ENCODE results near the gene EVC. TPM values are rescaled to one million over a fixed set of nuclear protein-coding genes. Genes with fewer than 3 reads are reported as not detected.
A peak's percentile ranks its signal among the peaks of the same experiment; 100 is the strongest.
"Not testable (repeated sequence)": the region's sequence is repeated elsewhere in the genome, so short reads cannot be mapped to it uniquely, and the experiment has no call there.

EVC gene
- total RNA-seq, 1 donor from 2014 or later = 8.7 TPM

DNA sequence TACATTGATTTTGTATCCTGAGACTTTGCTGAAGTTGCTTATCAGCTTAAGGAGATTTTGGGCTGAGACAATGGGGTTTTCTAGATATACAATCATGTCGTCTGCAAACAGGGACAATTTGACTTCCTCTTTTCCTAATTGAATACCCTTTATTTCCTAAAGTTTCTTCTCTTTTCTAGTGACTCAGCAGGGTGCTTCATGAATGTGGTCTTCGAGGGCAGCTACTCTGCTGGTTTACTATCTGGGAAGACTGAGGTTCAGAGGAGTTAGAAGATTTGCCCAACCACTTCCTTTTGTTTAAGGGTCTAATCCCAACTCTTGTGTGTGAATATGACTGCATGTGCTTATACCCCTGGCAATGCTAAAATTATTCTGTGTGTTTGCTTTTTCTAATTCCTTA is 17.4 kb downstream of the EVC start:
- intact Hi-C loops (cut with DNase I); DNase-seq (ENCODE audit: low spot score): not testable (repeated sequence)

DNA sequence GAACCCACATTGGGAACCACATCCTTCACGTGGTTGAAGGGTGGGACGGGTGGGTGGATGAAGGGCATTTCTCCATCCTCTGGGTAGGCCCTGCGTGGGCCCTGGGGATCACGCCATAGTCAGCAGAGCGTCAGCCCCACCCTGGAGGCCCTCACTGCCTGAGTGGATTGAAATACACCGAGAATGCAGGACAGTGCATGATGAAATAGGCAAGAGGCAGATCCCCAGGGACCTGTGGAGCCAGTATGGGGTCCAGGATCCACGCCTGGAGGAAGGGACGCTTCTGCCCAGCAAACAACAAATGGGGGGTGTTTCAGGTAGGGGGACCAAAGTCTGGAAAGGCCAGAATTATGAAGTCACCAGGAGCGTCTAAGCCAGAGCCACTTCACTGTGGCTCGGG is 19.4 kb downstream of the EVC start:
- DNase-seq (ENCODE audit: low spot score) = peak; percentile 53
- intact Hi-C loops (cut with DNase I) = no loop called here

DNA sequence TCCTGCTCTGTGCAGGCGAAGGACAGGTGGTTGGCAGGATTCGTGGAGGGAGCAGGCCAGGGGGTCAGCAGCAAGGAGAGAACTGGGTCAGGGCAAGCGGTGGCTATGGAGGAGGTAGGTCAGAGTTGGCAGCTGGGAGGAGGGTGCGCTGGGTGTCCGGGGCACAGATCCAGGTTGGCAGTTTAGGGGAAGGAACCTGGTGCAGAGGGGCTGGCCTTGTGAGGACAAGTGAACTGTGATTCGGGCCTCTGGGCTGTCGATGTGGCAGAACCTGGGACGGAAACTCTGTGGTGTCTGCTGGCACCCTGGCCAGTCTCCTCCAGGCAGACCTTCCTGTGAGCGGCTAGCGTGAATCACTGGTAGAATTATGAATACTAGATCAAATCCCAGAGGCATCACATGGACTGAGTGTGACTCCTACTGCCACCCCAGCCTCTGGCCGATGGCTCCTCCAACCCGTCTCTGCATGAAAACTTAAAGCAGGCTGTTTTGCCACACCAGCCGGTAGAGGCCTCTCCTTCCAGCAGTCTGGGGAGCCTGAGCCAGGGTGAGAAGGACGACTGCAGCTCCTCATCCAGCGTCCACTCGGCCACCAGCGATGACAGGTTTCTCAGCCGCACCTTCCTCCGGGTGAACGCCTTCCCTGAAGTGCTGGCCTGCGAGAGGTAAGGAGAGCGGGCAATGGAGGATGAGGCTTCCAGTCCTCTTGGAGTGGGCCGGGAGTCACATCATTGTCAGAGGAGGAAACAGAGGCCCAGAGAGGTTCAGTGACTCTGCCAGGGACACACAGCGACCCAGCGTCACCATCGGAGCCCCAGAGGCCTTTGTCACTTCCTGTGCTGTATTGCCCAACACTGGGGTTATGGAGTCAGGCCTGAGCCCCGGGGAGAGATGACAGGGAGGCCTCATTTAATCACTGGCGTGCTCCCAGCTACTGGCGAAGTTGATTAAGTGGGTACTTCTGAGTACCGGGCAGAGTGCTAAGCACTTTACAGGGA is 20.3 kb downstream of the EVC start:
- peak; percentile 56 for DNase-seq (ENCODE audit: low spot score)
- intact Hi-C loops (cut with DNase I) = no loop called here

DNA sequence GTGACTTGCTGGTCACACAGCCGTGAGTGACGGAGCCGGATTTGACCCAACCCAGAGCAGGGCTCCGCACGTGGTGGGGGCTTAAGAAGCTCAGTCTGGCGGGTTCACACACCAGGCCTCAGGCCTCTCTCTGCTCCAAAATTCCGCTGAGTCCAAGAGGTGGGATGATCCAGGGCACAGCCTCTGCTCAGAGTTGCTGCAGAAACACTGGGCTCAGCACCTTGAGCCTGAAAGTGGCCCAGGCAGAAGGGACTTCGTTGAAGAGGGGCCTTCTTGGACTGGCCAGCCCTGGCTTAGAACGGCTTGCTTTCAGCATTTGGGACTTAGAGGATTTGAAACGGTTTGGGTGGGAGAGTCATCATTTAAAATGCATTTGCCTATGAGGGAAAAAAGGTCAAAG is 21.2 kb downstream of the EVC start:
- intact Hi-C loops (cut with DNase I) = no loop called here
- DNase-seq (ENCODE audit: low spot score) = peak; percentile 53

DNA sequence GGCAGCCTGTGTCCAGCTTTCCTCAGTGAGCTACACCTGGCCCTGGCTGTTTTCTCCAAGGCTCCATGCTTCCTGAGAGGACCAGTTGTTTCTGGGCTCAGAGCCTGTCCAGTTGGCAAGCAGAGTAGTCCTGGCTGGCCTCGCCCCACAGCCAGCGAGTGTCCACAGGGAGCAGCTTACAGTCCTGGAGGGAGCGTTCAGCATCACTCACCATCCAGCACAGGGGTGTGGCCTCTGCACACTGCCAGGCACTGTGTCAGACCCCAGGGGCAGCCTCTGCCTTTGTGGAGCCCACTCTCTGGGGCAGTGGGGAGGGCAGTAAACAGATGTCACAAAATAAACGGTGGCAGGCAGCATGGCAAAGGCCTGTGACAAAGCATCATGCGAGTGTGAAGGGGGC is 23.9 kb downstream of the EVC start:
- intact Hi-C loops (cut with DNase I) = no loop called here
- peak; percentile 41 for DNase-seq (ENCODE audit: low spot score)

DNA sequence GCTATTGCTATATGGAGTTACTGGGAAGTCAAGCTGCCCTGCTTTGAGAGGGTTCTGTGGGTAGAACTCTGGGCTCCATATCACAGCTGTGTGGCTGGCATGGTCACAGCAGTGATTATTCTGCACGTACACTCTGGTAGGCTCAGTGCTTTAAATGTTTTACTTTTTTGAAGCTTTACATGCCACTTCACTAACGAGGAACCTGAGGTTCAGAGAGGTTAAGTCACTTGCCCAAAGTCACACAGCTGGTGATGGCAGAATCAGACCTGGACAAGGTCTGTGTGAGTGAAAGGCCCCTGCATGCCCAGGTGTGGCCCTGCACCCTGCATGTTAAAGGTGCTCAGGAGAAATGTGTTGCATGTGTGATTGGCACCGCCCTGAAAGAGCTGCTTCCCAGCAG is 24.5 kb downstream of the EVC start:
- DNase-seq (ENCODE audit: low spot score) = no peak
- intact Hi-C loops (cut with DNase I) = no loop called here

DNA sequence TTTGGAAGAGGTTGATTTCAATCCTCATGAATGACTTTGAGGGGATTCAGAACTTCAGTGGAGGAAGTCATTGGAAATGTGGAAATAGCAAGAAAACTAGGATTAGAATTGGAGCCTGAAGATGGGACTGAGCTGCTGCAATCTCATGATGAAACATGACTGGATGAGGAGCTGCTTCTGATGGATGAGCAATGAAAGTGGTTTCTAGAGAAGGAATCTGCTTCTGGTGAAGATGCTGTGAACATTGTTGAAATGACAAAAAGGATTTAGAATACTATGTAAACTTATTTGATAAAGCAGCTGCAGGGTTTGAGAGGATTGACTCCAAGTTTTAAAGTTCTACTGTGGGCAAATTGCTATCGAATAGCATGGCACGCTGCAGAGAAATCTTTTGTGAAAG is 27.1 kb downstream of the EVC start:
- no peak for DNase-seq (ENCODE audit: low spot score)
- intact Hi-C loops (cut with DNase I) = no loop called here

DNA sequence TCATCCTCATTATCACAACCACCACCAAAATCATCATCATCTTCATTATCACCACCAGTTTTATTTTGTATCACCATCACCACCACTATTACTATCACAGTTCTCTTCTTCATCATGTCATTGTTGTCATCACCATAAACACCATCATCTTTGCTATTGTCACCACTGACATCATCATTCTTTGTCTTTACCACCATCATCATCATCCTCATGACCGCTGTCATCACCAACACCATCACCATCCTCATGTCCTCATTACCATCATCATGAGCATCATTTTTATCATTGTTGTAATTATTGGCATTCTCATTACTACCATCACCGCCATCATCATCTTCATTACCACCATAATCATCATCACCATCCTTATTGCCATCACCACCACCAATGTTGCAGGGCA is 31.4 kb downstream of the EVC start:
- intact Hi-C loops (cut with DNase I) = no loop called here
- no peak for DNase-seq (ENCODE audit: low spot score)

DNA sequence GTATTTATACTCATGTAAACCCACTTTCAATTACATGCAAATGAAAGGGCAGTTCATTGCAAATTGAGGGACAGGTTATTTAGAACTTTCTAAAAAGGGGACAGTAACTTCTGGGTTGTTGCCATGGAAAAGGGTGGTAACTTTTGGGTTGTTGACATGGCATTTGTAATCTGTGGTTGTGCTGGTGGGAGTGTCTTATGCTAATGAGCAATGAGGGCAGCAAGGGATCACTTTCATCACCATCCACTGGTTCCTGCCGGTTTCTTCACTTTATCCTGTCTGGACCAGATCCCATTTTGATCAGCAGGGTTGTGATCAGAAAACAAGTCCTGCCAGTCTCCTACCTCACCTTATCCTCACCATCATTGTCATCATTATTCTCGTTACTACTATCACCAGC is 32.0 kb downstream of the EVC start:
- no peak for DNase-seq (ENCODE audit: low spot score)
- intact Hi-C loops (cut with DNase I) = no loop called here

DNA sequence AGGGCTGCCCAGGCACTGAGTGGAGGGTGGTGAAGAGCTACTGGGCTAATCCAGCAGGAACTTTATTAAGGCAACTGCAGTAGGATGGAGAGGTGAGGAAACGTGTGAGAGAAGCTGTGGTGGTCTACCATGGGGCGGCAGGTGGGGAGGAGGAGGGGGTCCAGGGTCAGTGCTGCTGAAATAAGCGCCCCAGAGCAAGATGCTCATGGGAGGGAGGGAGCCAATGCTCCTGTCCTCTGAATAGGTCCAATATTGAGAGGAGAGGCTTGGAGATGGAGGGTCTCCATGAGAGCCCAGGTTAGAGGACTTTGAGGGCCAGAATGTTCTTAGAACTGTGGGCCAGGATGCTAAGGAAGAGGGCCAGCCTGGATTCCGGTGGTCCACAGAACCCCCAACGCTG is 35.2 kb downstream of the EVC start:
- no peak for DNase-seq (ENCODE audit: low spot score)
- intact Hi-C loops (cut with DNase I) = no loop called here

DNA sequence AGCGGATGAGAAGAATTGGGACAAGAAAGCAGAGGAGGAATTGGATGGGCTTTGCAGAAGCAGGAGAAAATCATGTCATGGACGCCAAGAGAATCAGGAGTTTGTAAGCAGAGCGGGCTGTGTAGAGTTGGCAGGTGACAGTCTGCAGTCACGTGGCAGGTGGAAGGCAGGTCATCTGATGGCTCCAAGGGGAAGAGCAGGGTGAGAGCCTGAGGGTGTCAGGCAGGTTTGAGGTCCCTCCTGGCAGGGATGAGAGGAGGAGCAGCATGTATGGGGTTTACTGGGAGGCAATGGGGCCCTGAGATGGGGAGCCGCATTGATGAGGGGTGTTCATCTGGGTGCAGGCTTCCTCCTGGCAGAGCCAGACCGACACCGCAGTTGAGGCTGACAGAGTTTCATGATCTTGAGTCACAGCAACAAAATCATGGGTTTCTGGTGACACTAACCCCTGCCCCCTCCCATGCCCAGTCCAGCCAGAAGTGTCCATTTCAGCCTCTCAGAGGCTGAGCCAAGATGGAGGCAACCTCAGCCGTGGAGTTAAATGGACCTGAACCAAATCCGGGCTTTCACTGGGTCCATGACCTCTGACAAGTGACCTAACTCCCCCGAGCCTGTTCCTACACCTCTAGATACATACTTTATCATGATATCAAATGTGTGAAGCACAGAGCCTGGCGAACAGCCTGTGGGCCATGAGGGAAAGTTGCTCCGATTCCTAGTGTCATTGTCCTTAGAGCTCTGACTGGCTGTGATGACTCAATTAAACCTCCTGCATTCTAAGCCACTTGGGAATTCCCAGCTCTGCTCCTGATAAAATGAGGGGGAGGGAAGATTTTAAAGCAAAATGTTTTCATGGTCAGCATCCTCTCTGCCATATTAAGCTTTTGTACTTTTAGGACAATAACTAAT is 36.1 kb downstream of the EVC start:
- intact Hi-C loops (cut with DNase I) = no loop called here
- DNase-seq (ENCODE audit: low spot score) = no peak

DNA sequence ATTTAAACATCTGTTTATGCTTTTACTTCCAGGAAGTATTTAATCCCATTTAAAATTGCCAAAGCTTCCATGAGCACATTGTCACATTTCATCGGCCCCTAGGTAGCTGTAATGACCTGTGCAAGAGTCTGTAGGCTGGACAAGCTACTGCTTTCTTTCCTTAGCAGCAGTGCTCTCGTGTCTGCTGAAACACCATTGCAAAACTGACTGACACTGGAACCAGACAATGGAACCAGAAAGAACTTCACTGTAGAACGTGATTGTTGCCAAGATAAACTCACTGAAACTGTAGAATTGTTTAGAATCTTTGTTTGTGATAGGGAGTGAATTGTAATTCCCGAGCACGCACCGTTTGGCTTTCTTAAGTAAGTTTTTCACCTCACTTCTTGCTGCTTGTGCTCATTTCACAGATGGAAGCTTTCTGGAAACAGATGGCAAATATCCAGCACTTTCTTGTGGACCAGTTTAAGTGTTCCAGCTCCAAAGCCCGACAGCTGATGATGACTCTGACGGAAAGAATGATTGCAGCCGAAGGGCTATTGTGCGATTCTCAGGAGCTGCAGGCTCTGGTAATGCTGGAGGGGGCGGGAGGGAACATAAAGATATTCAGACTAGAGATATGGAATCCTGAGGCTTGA is 36.9 kb downstream of the EVC start:
- no peak for DNase-seq (ENCODE audit: low spot score)
- intact Hi-C loops (cut with DNase I) = no loop called here

DNA sequence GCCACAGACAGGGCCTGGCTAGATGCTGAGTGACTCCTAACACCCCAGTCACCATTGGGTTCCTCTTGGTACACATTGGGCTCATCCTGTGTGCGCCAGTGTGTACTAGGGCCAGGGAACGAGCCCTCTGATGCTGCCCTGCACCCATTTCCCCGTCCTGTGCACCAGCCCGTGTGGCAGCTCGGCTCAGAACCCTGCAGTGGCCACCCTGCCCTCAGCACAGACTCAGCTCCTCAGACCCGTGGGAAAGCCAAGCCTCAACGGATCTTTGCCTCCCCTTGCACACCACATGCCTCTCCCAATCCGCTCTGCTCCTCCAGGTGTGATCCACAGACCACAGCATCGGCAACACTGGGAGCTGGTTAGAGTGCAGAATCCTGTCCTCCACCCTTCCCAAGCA is 38.6 kb downstream of the EVC start:
- DNase-seq (ENCODE audit: low spot score) = no peak
- intact Hi-C loops (cut with DNase I) = loop anchor here (1.0 kb wide), 1 partner anchor 38 kb away; the partner anchor contains the start of gene EVC

DNA sequence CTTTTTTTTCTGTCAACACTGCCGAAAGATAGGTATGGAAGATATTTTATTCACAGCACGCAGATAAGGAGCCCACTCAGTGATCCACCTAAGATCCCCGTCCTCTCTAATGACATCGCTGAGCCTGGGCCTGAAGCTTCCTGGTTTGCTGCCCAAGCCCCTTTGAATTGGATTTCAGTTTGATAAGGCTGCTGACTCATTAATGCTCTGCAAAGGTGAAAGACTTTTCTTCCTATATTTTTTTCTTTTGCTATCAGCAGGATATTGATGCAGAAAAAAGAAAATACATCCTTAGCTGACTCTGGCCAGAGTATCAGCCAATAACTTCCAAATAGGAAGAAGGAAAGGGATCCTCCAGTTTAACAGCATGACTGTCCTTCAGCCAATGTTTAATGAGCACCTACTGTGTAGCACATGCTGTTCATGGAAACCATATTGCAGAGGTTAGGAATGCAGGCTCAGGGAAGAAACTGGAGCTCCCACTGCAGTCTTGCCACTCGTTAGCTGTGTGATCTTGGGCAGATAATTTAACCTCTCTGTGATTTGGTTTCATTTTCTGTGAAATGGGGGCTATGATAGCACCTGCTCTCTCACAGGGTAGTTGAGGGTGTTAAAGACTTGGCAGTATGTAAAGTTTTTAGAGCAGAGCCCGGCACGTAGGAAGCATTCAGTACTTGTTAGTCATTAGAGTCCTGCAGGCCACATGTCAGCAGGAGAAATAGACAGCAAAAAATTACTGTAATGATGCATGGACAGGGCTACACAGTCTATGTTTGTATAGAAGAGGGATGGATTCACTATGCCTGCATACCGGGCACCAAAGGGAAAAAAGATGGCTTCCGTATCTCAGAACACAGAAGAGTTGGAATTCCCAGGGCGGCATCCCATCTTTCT is 39.3 kb downstream of the EVC start:
- DNase-seq (ENCODE audit: low spot score) = no peak
- intact Hi-C loops (cut with DNase I) = no loop called here

DNA sequence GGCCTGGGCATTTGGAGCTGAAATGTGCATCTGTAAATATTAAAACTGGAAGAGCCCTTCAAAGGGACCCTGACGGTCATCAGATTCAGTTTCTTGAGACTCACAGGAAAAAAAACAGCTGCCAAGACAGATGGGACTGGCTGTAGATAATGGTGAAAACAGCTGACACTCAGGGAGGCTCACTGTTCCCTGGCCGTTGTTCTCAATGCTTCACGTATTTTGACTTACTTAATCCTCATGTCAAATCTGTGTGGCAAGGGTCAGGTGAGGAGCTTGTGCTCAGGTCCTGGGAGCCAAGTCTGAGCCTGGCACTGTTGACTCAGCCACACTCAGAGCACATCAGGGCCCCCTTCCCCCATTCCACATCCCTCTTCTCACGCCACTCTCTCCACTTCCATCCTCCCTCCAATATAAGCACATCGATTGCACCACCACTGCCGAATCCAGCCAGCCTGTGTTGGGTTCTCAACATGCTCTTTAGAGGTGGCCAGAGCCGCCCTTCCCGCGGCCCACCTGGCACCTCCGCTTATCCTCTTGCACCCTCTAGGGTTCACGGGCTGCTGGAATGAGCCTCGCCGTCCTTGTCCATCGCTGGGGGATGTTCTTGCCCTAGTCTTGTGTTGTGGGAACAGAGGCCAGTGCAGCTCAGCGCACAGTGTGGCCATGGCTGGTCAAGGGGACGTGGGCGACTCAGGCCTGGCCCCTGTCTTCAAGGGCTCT is 40.1 kb downstream of the EVC start:
- intact Hi-C loops (cut with DNase I) = no loop called here
- no peak for DNase-seq (ENCODE audit: low spot score)

DNA sequence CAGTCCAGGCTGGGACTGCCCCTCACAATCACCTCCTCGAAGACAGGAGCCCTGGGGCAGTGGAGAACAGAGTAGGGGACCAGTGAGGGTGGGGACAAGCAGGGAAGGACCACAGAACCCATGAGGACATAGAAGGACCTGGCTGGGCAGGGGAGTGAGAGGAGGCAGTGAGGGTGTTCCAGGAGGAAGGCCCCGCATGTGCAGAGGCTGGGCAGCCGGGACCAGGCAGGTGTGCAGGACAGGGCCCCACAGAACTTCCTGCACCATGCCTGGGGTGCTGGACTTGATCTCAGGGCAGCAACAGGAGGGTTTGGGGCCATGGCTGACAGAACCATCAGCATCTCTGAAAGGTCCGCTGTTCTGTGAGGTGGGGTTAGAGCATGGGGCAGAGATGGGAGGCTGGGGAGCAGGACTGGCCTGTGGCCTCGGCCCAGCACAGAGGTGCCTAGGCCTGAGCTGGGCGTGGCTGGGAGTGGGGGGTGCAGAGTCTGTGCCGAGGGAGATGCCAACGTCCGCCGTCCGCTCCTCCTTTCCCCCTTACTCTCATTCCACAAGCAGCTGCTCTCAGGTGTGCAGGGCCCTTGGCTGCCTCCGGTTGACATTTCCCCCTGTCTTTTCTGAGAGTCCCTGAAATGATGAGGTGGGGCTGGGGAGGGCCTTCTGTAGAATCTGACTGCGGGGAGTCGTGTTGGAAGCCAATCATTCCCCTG is 40.8 kb downstream of the EVC start:
- DNase-seq (ENCODE audit: low spot score) = no peak
- intact Hi-C loops (cut with DNase I) = no loop called here

DNA sequence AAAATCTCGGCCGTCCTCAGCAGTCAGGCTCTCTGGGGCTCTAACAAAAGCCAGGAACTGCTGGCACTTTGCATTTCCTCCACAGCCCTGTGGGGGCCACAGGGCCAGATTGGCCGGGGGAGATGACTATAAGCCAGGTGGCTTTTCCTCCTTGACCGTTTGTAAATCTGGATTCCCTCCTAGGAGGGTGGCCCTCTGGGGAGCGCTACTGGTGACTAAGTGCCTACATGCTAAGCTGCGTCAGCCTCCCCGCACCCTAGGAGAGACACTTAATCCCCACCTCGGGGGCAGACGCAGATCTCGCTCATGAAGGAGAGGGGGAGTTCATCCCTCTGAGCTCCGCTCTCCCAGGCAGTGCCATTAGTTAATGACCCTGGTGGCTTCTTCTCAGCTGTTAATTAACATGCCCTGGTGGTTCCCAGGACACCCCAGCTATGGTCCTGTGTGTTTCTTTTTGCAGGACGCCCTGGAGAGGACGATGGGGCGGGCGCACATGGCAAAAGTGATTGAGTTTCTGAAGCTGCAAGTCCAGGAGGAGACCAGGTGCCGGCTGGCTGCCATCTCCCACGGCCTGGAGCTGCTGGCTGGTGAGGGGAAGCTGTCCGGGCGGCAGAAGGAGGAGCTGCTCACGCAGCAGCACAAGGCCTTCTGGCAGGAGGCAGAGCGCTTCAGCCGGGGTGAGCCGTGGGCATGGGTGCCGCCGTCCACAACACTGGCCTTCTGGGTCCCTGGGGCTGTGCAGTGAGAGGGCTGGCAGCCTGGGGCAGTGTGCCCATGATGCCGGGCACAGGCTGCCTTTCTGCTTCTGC is 41.6 kb downstream of the EVC start:
- intact Hi-C loops (cut with DNase I) = no loop called here
- DNase-seq (ENCODE audit: low spot score) = no peak
